PC-9 (cell line): Measurements from ENCODE around the gene BACH2. TPM values are rescaled to one million over a fixed set of nuclear protein-coding genes. Genes with fewer than 3 reads are reported as not detected.

ENCODE experiments used
- BruUV-seq: library from RNA; stranded (reverse); fragments of 400-500 nt; replicated peaks from 2 replicates; lab custom pipeline; 2021; lab: Mats Ljungman, UMichigan
- CTCF ChIA-PET: fragments of 300-600 bp; sonication (Branson Sonifier 250); formaldehyde crosslinking; loops from one replicate; lab custom pipeline; 2022; ENCODE audit warnings: antibody characterized with exemption; lab: Charles Lee
- POLR2A ChIA-PET: fragments of 300-600 bp; sonication (Branson Sonifier 250); formaldehyde crosslinking; loops from one replicate; lab custom pipeline; 2022; ENCODE audit warnings: antibody characterized with exemption; ENCODE audit not compliant: unreplicated experiment; lab: Charles Lee
- DNase-seq, 2 experiments: peaks; one replicate each; pipeline versions ENCODE4 v3.0.0 to v3.0.0-alpha.2; 2015 to 2022; ENCODE audit warnings: mixed read lengths in 1 of 2
- H2AFZ ChIP-seq: fragments of 200-600 bp; sonication (generic); 2 replicates; pipeline ENCODE4 v1.8.1; 2017; ENCODE audit warnings: antibody characterized with exemption
- H3F3A ChIP-seq: fragments of 200-600 bp; sonication (generic); 2 replicates; pipeline ENCODE4 v1.8.1; 2017; ENCODE audit warnings: antibody characterized with exemption, mild to moderate bottlenecking, low read depth; ENCODE audit not compliant: insufficient read depth
- H3K27ac ChIP-seq: fragments of 200-600 bp; sonication (generic); 2 replicates; pipeline ENCODE4 v1.6.1; 2016; ENCODE audit warnings: mixed run types
- H3K27me3 ChIP-seq: fragments of 200-600 bp; sonication (generic); 2 replicates; pipeline ENCODE4 v1.6.1; 2016; ENCODE audit warnings: low read depth, mixed run types; ENCODE audit not compliant: insufficient read depth
- H3K36me3 ChIP-seq: fragments of 200-600 bp; sonication (generic); 2 replicates; pipeline ENCODE4 v1.6.1; 2016; ENCODE audit warnings: low read depth, mixed run types
- H3K4me1 ChIP-seq: fragments of 200-600 bp; sonication (generic); replicated peaks from 2 replicates; pipeline ENCODE4 v1.6.1; 2016; ENCODE audit warnings: mixed run types; ENCODE audit not compliant: insufficient read depth
- H3K4me2 ChIP-seq: fragments of 200-600 bp; sonication (generic); 2 replicates; pipeline ENCODE4 v1.6.1; 2017; ENCODE audit warnings: mixed run types
- H3K4me3 ChIP-seq: fragments of 200-600 bp; sonication (generic); 2 replicates; pipeline ENCODE4 v1.6.1; 2016; ENCODE audit warnings: mixed run types
- H3K79me2 ChIP-seq: fragments of 200-600 bp; sonication (generic); 2 replicates; pipeline ENCODE4 v1.6.1; 2017; ENCODE audit warnings: low read depth, mixed run types
- H3K9me2 ChIP-seq: fragments of 200-600 bp; sonication (generic); 2 replicates; pipeline ENCODE4 v1.8.1; 2017; ENCODE audit warnings: mild to moderate bottlenecking; ENCODE audit not compliant: insufficient read depth
- H3K9me3 ChIP-seq: fragments of 200-600 bp; sonication (generic); 2 replicates; pipeline ENCODE4 v1.8.1; 2016; ENCODE audit warnings: low read depth; ENCODE audit not compliant: insufficient read depth
- H4K20me1 ChIP-seq: fragments of 200-600 bp; sonication (generic); 2 replicates; pipeline ENCODE4 v1.8.1; 2017; ENCODE audit not compliant: insufficient read depth
- CTCF ChIP-seq: fragments of 200-600 bp; sonication (generic); conservative IDR thresholded peaks from 2 replicates; pipeline ENCODE4 v1.6.1; 2017; ENCODE audit warnings: mixed run types, antibody characterized with exemption, mild to moderate bottlenecking, moderate library complexity
- EZH2 ChIP-seq: fragments of 200-600 bp; sonication (generic); IDR thresholded peaks from 2 replicates; pipeline ENCODE4 v1.8.0; 2017; ENCODE audit warnings: antibody characterized with exemption, low read depth
- intact Hi-C: fragments of 100-400 bp; cut with micrococcal nuclease; formaldehyde crosslinking; loops from one replicate; pipeline ENCODE4 v1.10.0; 2022; ENCODE audit not compliant: unreplicated experiment
- microRNA-seq: library from miRNA; unstranded; fragments of <30 nt; microRNA quantifications from one replicate; pipeline ENCODE4 v1.2.0, GENCODE V29; 2021; ENCODE audit warnings: borderline number of aligned reads, borderline replicate concordance
- total RNA-seq: library from RNA; stranded (reverse); gene quantifications from 2 replicates; pipeline ENCODE4 v1.2.3, GENCODE V29; 2021

BACH2 gene
- total RNA-seq, 1 experiment from 2014 or later = 2.3 TPM

GRCh38 chr6:89886378-89887120 lies 410.1 kb downstream of the BACH2 start:
- H4K20me1 ChIP-seq = no peaks in the 10 kb centered on the region
- POLR2A ChIA-PET = no interaction called here
- no peaks in the 10 kb centered on the region for H3K79me2 ChIP-seq
- no peak overlapping the region for H3K27ac ChIP-seq
- intact Hi-C loops = no loop called here
- no peak for DNase-seq
- H3K4me1 ChIP-seq = 0 out of 2 replicates have a peak, but pooled peaks cover 3% of the 10 kb centered on the region
- H3K9me3 ChIP-seq = no peaks in the 10 kb centered on the region
- H3K27me3 ChIP-seq = no peaks in the 10 kb centered on the region
- no peak overlapping the region for H3K4me2 ChIP-seq
- TF ChIP-seq CTCF (no peak), EZH2 (no peak)
- no peaks in the 10 kb centered on the region for H3K9me2 ChIP-seq
- no TSS peak for BruUV-seq
- no peak overlapping the region for H2AFZ ChIP-seq
- H3K4me3 ChIP-seq = no peak overlapping the region
- H3F3A ChIP-seq = no peaks in the 10 kb centered on the region
- CTCF ChIA-PET = no interaction called here
- no peaks in the 10 kb centered on the region for H3K36me3 ChIP-seq

Small RNA genes within 50 kb of the gene (microRNA-seq; reads per million reads assigned to microRNA genes)
- gene MIR4464 = not detected
